GM12878 (cell line): Measurements from ENCODE around the gene GLI2. TPM values are rescaled to one million over a fixed set of nuclear protein-coding genes. Genes with fewer than 3 reads are reported as not detected.

Experiments used
- ATAC-seq: fragments of 200-7000 bp; cut with Tn5 transposase; 3 replicates; pipeline ENCODE4 v1.9.1; 2020; ENCODE audit warnings: mild to moderate bottlenecking, moderate library complexity
- BruUV-seq: library from RNA; stranded (reverse); fragments of 400-500 nt; replicated peaks from 2 replicates; lab custom pipeline; 2021; lab: Mats Ljungman, UMichigan
- CTCF ChIA-PET: fragments of 300-600 bp; sonication (Branson Sonifier 250); formaldehyde crosslinking; extraction: SDS; loops from one replicate; lab custom pipeline; 2021; ENCODE audit warnings: inconsistent platforms; lab: Yijun Ruan, JAX
- POLR2A ChIA-PET: fragments of 350-600 bp; formaldehyde crosslinking; extraction: SDS; loops from one replicate; lab custom pipeline; 2021; ENCODE audit warnings: inconsistent platforms; lab: Charles Lee
- RAD21 ChIA-PET: fragments of 300-600 bp; sonication (Branson Sonifier 250); formaldehyde crosslinking; loops from one replicate; lab custom pipeline; 2023; ENCODE audit warnings: antibody characterized with exemption; ENCODE audit not compliant: unreplicated experiment; lab: Charles Lee
- SMC1A ChIA-PET: fragments of 300-600 bp; sonication (Branson Sonifier 250); formaldehyde crosslinking; loops from one replicate; lab custom pipeline; 2023; ENCODE audit not compliant: unreplicated experiment, uncharacterized antibody; lab: Charles Lee
- DNase-seq: peaks from one replicate; pipeline ENCODE4 v3.0.0-alpha.2; 2011; ENCODE audit warnings: low read depth, low spot score
- FAIRE-seq: peaks from 3 replicates; lab custom pipeline; 2011; peaks lifted over from hg19 to GRCh38; lab: Jason Lieb, UNC
- H2AFZ ChIP-seq: 2 replicates; pipeline ENCODE4 v1.6.0; 2011; ENCODE audit warnings: low read depth, low read length, control low read depth; ENCODE audit not compliant: control insufficient read depth
- H3K27ac ChIP-seq: 2 replicates; pipeline ENCODE4 v1.5.1; 2011; ENCODE audit warnings: control low read depth; ENCODE audit not compliant: control insufficient read depth, insufficient read depth
- H3K27me3 ChIP-seq, 2 experiments: replicated peaks in 1 of 2; 2 replicates each; pipeline versions ENCODE4 v1.6.0 to v1.6.1; 2011; ENCODE audit warnings: low read length in 1 of 2; ENCODE audit not compliant: control insufficient read depth in 2 of 2, insufficient read depth in 2 of 2
- H3K36me3 ChIP-seq, 2 experiments: 2 replicates each; pipeline ENCODE4 v1.5.1; 2011; ENCODE audit warnings: low read length in 1 of 2; ENCODE audit not compliant: control insufficient read depth in 2 of 2, insufficient read depth in 2 of 2
- H3K4me1 ChIP-seq: 2 replicates; pipeline ENCODE4 v1.6.1; 2011; ENCODE audit warnings: mild to moderate bottlenecking, low read length, moderate library complexity, mixed read lengths; ENCODE audit not compliant: control insufficient read depth, insufficient read depth
- H3K4me2 ChIP-seq: 2 replicates; pipeline ENCODE4 v1.6.0; 2011; ENCODE audit warnings: control low read depth; ENCODE audit not compliant: control insufficient read depth, insufficient read depth
- H3K4me3 ChIP-seq: fragments of 200-600 bp; sonication (generic); 2 replicates; pipeline ENCODE4 v1.5.1; 2016
- H3K79me2 ChIP-seq: 2 replicates; pipeline ENCODE4 v1.6.0; 2011; ENCODE audit warnings: low read length; ENCODE audit not compliant: control insufficient read depth, insufficient read depth
- H3K9ac ChIP-seq: 2 replicates; pipeline ENCODE4 v1.8.0; 2011; ENCODE audit warnings: low read length, control low read depth, mixed read lengths; ENCODE audit not compliant: control insufficient read depth, insufficient read depth
- H3K9me3 ChIP-seq: replicated peaks from 3 replicates; pipeline ENCODE4 v1.5.1; 2011; ENCODE audit warnings: mild to moderate bottlenecking, low read length; ENCODE audit not compliant: control insufficient read depth, insufficient read depth
- H4K20me1 ChIP-seq: 2 replicates; pipeline ENCODE4 v1.6.0; 2011; ENCODE audit not compliant: control insufficient read depth, insufficient read depth
- CBFB ChIP-seq: IDR thresholded peaks from 2 replicates; pipeline ENCODE4 v1.6.1; 2016; ENCODE audit warnings: antibody characterized with exemption, low read depth
- DPF2 ChIP-seq: fragments of 450-650 bp; IDR thresholded peaks from 2 replicates; pipeline ENCODE4 v1.6.1; 2017; ENCODE audit warnings: mild to moderate bottlenecking
- EP300 ChIP-seq, 2 experiments: fragments of 150-350 bp in 1 of 2; IDR thresholded peaks; 2 replicates each; pipeline ENCODE4 v1.6.1; 2011 to 2012; ENCODE audit warnings: low read depth in 2 of 2, low read length in 2 of 2, borderline replicate concordance in 1 of 2, improper control_type of control experiment in 1 of 2, inconsistent platforms in 1 of 2; ENCODE audit not compliant: control insufficient read depth in 1 of 2
- IKZF2 ChIP-seq, 2 experiments: fragments of 450-650 bp; IDR thresholded peaks; 2 replicates each; pipeline ENCODE4 v1.6.1; 2017; ENCODE audit warnings: mild to moderate bottlenecking in 2 of 2, moderate library complexity in 2 of 2
- KAT2A ChIP-seq: conservative IDR thresholded peaks from 2 replicates; pipeline ENCODE4 v1.6.1; 2011; ENCODE audit warnings: low read depth, low read length; ENCODE audit not compliant: control insufficient read depth
- NR2F1 ChIP-seq: fragments of 450-650 bp; conservative IDR thresholded peaks from 2 replicates; pipeline ENCODE4 v1.6.1; 2017; ENCODE audit warnings: mild to moderate bottlenecking
- PAX5 ChIP-seq: IDR thresholded peaks from 2 replicates; pipeline ENCODE4 v1.6.1; 2011; ENCODE audit warnings: low read depth, low read length, borderline replicate concordance
- SIX5 ChIP-seq: IDR thresholded peaks from 2 replicates; pipeline ENCODE4 v1.6.1; 2011; ENCODE audit warnings: mild to moderate bottlenecking, low read depth, low read length, moderate library complexity; ENCODE audit not compliant: severe bottlenecking
- SREBF1 ChIP-seq: IDR thresholded peaks from 2 replicates; pipeline ENCODE4 v1.6.1; 2012; ENCODE audit warnings: mild to moderate bottlenecking, low read length
- STAT3 ChIP-seq: IDR thresholded peaks from 2 replicates; pipeline ENCODE4 v1.6.1; 2011; ENCODE audit warnings: low read depth, low read length, improper control_type of control experiment
- SUPT20H ChIP-seq: IDR thresholded peaks from 2 replicates; pipeline ENCODE4 v1.6.1; 2011; ENCODE audit warnings: low read depth, mild to moderate bottlenecking, low read length, moderate library complexity, borderline replicate concordance; ENCODE audit not compliant: control insufficient read depth
- TCF12 ChIP-seq: IDR thresholded peaks from 2 replicates; pipeline ENCODE4 v1.6.1; 2011; ENCODE audit warnings: low read depth, mild to moderate bottlenecking, low read length
- TCF3 ChIP-seq: IDR thresholded peaks from 2 replicates; pipeline ENCODE4 v1.6.1; 2012; ENCODE audit warnings: low read depth, mild to moderate bottlenecking, low read length, borderline replicate concordance; ENCODE audit not compliant: insufficient read depth
- TCF7 ChIP-seq: IDR thresholded peaks from 2 replicates; pipeline ENCODE4 v1.6.1; 2014; ENCODE audit warnings: antibody characterized with exemption, borderline replicate concordance
- ZSCAN29 ChIP-seq: fragments of 450-650 bp; IDR thresholded peaks from 2 replicates; pipeline ENCODE4 v1.6.1; 2017; ENCODE audit warnings: mild to moderate bottlenecking, moderate library complexity
- WGBS: methylation state at CpG from one replicate; pipeline ENCODE4 v1.1.6; 2016; ENCODE audit warnings: low lambda C conversion rate; ENCODE audit not compliant: insufficient replicate concordance, insufficient coverage; ENCODE audit errors: missing lambda C conversion rate; 5-methylcytosine and 5-hydroxymethylcytosine counted together
- in situ Hi-C: fragments of 300-500 bp; cut with MboI; formaldehyde crosslinking; loops from 9 replicates; pipeline ENCODE4 v1.14.3; 2018; ENCODE audit warnings: mixed read lengths
- intact Hi-C: fragments of 100-400 bp; cut with micrococcal nuclease; formaldehyde crosslinking; loops from one replicate; pipeline ENCODE4 v1.14.2; 2022; ENCODE audit not compliant: unreplicated experiment
- polyA plus RNA-seq, 11 experiments: library from polyadenylated mRNA; depleted of rRNA in 4 of 11; unstranded in 6 of 11; stranded (reverse) in 5 of 11; fragments of >200 nt; fragmentation: Nextera tagmentation in 4 of 11; fragmentation: Illumina TruSeq in 1 of 11; extraction: Ambion mirVana in 4 of 11; extraction: Trizol in 1 of 11; gene quantifications; 1 replicate in 1 of 11; 2 replicates in 10 of 11; pipeline versions ENCODE4 v1.2.1 to v1.2.3, GENCODE V29; 2011 to 2016; ENCODE audit warnings: inconsistent platforms in 2 of 11, missing spikeins in 2 of 11, low read depth in 1 of 11
- total RNA-seq, 4 experiments: library from RNA; depleted of rRNA in 3 of 4; stranded (reverse); fragments of >200 nt in 3 of 4; fragmentation: Illumina TruSeq in 1 of 4; extraction: Trizol in 1 of 4; gene quantifications; 2 replicates each; pipeline versions ENCODE4 v1.2.1 to v1.2.3, GENCODE V29; 2013 to 2021
- TF ChIP-seq, protein P1 (sequence below): fragments of 450-650 bp; IDR thresholded peaks from 2 replicates; pipeline ENCODE4 v1.6.1; 2017; ENCODE audit warnings: mild to moderate bottlenecking, low read depth, inconsistent platforms; ENCODE audit not compliant: poor library complexity, severe bottlenecking

The GLI2 gene
- total and polyA plus RNA-seq, 10 of the 15 experiments (the other 5 are each of a cell fraction or from before 2014, with no cell fraction given) = 0.01 TPM; not detected in 9

DNA sequence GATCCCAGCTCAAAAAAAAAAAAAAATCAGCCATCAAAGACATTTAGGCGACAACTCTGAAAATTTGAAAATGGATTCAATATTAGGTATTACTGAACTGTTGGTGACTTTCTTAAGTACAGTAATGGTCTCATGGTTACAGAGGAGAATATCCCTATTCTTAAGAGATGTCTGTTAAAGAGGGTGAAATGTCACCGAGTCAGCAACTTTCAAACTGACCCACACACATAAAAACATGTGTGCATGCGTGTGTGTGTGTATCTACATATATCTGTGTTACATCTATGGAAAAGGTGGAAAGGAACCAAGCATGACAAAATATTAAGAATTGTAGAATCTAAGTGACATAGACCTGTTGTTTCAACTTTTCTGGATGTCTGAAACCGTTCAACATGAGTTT lies 41.6 kb upstream of the GLI2 start:
- no peak for FAIRE-seq
- BruUV-seq = no TSS peak
- DNase-seq = no peak
- intact Hi-C loops = no loop called here
- no peak for ATAC-seq
- H3K79me2 ChIP-seq = no peaks in the 10 kb centered on the region
- POLR2A ChIA-PET = no interaction called here
- no peak overlapping the region for H3K4me3 ChIP-seq
- no peak overlapping the region for H2AFZ ChIP-seq
- H3K4me1 ChIP-seq = no peaks in the 10 kb centered on the region
- H3K4me2 ChIP-seq = no peak overlapping the region
- RAD21 ChIA-PET = interaction anchor here (0.7 to 0.8 kb wide), 2 partner anchors 386 to 1995 kb away, joined by 3 to 4 read pairs; no protein-coding TSS in a partner anchor
- no peaks in the 10 kb centered on the region for H4K20me1 ChIP-seq
- H3K27me3 ChIP-seq = peaks cover 4% of the 10 kb centered on the region in 2 experiments; a peak in 2 of 4 replicates
- TF ChIP-seq TCF7 (no peak), IKZF2 (IDR thresholded peaks at IDR 0.05) (no peak), TCF12 (no peak), KAT2A (no peak), STAT3 (no peak), NR2F1 (no peak), CBFB (no peak), SUPT20H (no peak), SIX5 (no peak), SREBF1 (no peak), PAX5 (no peak), TCF3 (no peak), EP300 (IDR thresholded peaks at IDR 0.05; ENCODE audit: borderline replicate concordance in 1 of 2, control insufficient read depth in 1 of 2, low read depth in 2 of 2, low read length in 2 of 2) (no peak), ZSCAN29 (no peak), DPF2 (no peak)
- TF ChIP-seq, protein P1, sequence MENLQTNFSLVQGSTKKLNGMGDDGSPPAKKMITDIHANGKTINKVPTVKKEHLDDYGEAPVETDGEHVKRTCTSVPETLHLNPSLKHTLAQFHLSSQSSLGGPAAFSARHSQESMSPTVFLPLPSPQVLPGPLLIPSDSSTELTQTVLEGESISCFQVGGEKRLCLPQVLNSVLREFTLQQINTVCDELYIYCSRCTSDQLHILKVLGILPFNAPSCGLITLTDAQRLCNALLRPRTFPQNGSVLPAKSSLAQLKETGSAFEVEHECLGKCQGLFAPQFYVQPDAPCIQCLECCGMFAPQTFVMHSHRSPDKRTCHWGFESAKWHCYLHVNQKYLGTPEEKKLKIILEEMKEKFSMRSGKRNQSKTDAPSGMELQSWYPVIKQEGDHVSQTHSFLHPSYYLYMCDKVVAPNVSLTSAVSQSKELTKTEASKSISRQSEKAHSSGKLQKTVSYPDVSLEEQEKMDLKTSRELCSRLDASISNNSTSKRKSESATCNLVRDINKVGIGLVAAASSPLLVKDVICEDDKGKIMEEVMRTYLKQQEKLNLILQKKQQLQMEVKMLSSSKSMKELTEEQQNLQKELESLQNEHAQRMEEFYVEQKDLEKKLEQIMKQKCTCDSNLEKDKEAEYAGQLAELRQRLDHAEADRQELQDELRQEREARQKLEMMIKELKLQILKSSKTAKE = no peak
- no peaks in the 10 kb centered on the region for H3K36me3 ChIP-seq
- SMC1A ChIA-PET = no interaction called here
- CTCF ChIA-PET = interaction anchor here (0.9 to 1.1 kb wide), 2 partner anchors 381 to 383 kb away, joined by 3 read pairs; no protein-coding TSS in a partner anchor
- H3K27ac ChIP-seq = no peak overlapping the region
- 28% methylated on average over 4 of the region's 4 CpGs for WGBS
- no peak overlapping the region for H3K9ac ChIP-seq
- H3K9me3 ChIP-seq = no peaks in the 10 kb centered on the region
- in situ Hi-C loops = loop anchor here (25.0 kb wide), 1 partner anchor 482 kb away; the partner anchor contains the start of gene TMEM185B
